ENCODE measurements around the gene AUTS2. TPM values are rescaled to one million over a fixed set of nuclear protein-coding genes. Genes with fewer than 3 reads are reported as not detected.

AUTS2 gene
- total and polyA plus RNA-seq, 9 of the 15 experiments (the other 6 are each of a cell fraction or from before 2014, with no cell fraction given), result 0.58 TPM; not detected in 8

- no TSS peak for BruUV-seq (replicated peaks)
Measured at GRCh38 chr7:70390251-70390650, 792.0 kb downstream of the AUTS2 start.

More at GRCh38 chr7:70390251-70390650, 792.0 kb downstream of the AUTS2 start:
- CTCF ChIA-PET (ENCODE audit: low intra/inter-chr PET ratio), result no interaction called here
- Histone ChIP-seq H3K4me2 (ENCODE audit: insufficient read depth, low read length) (no peak overlapping the region), H3K79me2 (ENCODE audit: control insufficient read depth, insufficient read depth, low read length) (no peaks in the 10 kb centered on the region), H3K9me1 (ENCODE audit: control insufficient read depth, insufficient read depth, low read length) (no peaks in the 10 kb centered on the region), H3K9ac (ENCODE audit: insufficient read depth in 1 of 2, low read depth in 2 of 2, low read length in 2 of 2) (no peak overlapping the region), H3K27ac (ENCODE audit: extremely low read depth, low read depth, low read length) (no peak overlapping the region), H3K36me3 (ENCODE audit: control insufficient read depth, insufficient read depth, low read length) (no peaks in the 10 kb centered on the region), H4K20me1 (replicated peaks; ENCODE audit: control insufficient read depth, insufficient read depth, low read length) (no peaks in the 10 kb centered on the region), H2AFZ (ENCODE audit: low read depth, low read length) (no peak overlapping the region), H3K4me1 (replicated peaks in 1 of 2; ENCODE audit: control insufficient read depth in 2 of 2, insufficient read depth in 2 of 2, low read length in 2 of 2) (no peaks in the 10 kb centered on the region), H3K4me3 (no peak overlapping the region), H3K27me3 (ENCODE audit: control insufficient read depth in 2 of 2, insufficient read depth in 2 of 2, low read length in 2 of 2) (0 out of 5 replicates have a peak, but pooled peaks cover 0 to 5% of the 10 kb centered on the region in 2 experiments), H3K9me3 (replicated peaks; ENCODE audit: control insufficient read depth, insufficient read depth, low read depth, low read length) (no peaks in the 10 kb centered on the region)
- POLR2A ChIA-PET, result no interaction called here
- DNase-seq (ENCODE audit: extremely low read depth in 1 of 4, low spot score in 3 of 4), result no peak
- ATAC-seq, result no peak
- intact Hi-C loops (cut with micrococcal nuclease), result no loop called here
- FAIRE-seq, result no peak
- 0% methylated on average over 1 of the region's 1 CpG for WGBS (ENCODE audit: insufficient coverage, low coverage, missing lambda C conversion rate)
- TF ChIP-seq RBM34 (IDR thresholded peaks at IDR 0.05; ENCODE audit: borderline replicate concordance, insufficient read depth, low read length) (no peak), UBTF (IDR thresholded peaks at IDR 0.05; ENCODE audit: borderline replicate concordance in 1 of 2, low read depth in 2 of 2, low read length in 2 of 2) (no peak), SAFB (IDR thresholded peaks at IDR 0.05; ENCODE audit: borderline replicate concordance, low read depth, low read length) (no peak), XRCC5 (IDR thresholded peaks at IDR 0.05; ENCODE audit: low read depth, low read length) (no peak), MYNN (IDR thresholded peaks at IDR 0.05) (no peak), MYNN (CRISPR knock-in tag; IDR thresholded peaks at IDR 0.05) (no peak), HOXB6 (CRISPR knock-in tag; IDR thresholded peaks at IDR 0.05; ENCODE audit: borderline replicate concordance) (no peak)
- in situ Hi-C loops (cut with MboI), result no loop called here
